NB4 (cell line): ENCODE data around the gene XK.

Source experiments
- CTCF ChIP-seq: IDR thresholded peaks from one replicate; pipeline ENCODE4 v1.5.1; 2012; ENCODE audit warnings: low read depth, low read length
- MAX ChIP-seq: IDR thresholded peaks from 2 replicates; pipeline ENCODE4 v1.6.1; 2011; ENCODE audit warnings: low read depth, low read length
- POLR2A ChIP-seq: IDR thresholded peaks from 2 replicates; pipeline ENCODE4 v1.6.1; 2011; ENCODE audit warnings: mild to moderate bottlenecking; ENCODE audit not compliant: insufficient read length; ENCODE audit errors: extremely low read depth

GRCh38 chrX:37745354-37745753, 59.8 kb downstream of the XK start:
- TF ChIP-seq MAX, result peak; percentile 44
- TF ChIP-seq CTCF, result peak; percentile 60
- no peak for TF ChIP-seq POLR2A
